ENCODE results near the gene LRRN4.

The LRRN4 gene

DNA sequence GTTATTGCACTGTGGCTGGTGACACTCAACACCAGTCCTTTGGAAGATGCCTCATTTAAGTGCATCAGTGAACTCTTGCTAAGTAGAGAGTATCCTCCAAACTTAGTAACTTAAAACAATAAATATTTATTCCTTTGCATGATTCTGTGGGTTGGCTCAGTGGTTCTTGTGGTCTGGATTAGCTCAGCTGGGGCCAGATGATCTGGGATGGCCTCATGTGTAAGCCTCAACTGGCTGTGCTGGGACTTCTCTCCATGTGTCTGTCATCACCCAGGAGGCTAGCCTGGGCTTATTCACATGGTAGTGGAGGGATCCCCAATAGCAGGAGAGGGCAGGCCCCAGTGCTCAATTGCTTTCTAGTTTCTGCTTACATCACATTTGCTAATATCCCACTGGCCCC lies 8.3 kb downstream of the LRRN4 start:
- TF ChIP-seq, protein P1, sequence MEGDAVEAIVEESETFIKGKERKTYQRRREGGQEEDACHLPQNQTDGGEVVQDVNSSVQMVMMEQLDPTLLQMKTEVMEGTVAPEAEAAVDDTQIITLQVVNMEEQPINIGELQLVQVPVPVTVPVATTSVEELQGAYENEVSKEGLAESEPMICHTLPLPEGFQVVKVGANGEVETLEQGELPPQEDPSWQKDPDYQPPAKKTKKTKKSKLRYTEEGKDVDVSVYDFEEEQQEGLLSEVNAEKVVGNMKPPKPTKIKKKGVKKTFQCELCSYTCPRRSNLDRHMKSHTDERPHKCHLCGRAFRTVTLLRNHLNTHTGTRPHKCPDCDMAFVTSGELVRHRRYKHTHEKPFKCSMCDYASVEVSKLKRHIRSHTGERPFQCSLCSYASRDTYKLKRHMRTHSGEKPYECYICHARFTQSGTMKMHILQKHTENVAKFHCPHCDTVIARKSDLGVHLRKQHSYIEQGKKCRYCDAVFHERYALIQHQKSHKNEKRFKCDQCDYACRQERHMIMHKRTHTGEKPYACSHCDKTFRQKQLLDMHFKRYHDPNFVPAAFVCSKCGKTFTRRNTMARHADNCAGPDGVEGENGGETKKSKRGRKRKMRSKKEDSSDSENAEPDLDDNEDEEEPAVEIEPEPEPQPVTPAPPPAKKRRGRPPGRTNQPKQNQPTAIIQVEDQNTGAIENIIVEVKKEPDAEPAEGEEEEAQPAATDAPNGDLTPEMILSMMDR (IDR thresholded peaks at IDR 0.05; ENCODE audit: control insufficient read depth, insufficient read depth, low read depth, low read length, missing control alignments): no peak
- no peak overlapping the region for H3K4me3 ChIP-seq (ENCODE audit: control insufficient read depth, low read depth, low read length)
- no peak for DNase-seq (ENCODE audit: low read depth)

DNA sequence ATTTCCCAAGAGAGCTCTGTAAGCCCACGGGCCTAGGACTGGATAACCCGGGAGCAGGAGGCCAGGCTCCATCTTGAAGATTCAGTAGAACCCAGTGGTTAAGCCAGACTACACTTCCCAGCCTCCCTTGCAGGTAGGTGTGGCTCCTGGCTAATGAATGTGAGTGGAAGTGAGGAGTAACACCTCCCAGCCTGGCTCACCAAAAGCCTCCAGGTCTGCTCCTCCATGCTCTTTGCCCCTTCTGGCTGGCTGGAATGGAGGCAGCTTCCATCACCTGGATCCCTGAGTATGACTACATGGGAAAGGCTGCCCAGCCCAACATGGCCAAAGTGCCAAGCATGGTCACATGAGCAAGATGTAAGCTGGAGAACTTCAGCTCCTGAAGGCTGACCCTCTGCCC lies 9.7 kb downstream of the LRRN4 start:
- H3K4me3 ChIP-seq (ENCODE audit: control insufficient read depth, low read depth, low read length): no peak overlapping the region
- TF ChIP-seq, protein P1 (IDR thresholded peaks at IDR 0.05; ENCODE audit: control insufficient read depth, insufficient read depth, low read depth, low read length, missing control alignments): no peak
- DNase-seq (ENCODE audit: low read depth): no peak

DNA sequence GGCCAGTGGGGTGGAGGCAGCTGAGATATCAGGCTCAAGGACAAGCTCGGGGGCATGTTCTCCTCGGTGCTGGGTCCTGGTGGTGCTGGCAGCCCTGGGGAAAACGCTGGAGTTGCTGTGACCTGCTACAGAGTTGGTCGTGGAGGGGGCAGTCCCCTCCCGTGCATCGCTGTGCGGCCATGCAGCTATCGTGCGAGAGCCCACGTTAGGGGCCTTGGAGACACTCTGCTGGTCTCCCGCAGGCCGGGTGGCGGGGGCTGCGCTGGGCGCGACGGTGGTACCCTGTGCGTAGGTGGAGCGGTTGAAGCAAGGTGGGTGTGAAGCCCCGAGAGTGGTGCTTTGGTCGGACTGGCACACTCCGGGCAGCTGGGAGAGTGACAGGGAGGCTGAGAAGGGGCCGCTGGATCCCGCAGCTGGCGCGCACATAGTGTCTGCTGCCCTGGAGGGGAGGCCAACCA lies 12.0 kb downstream of the LRRN4 start:
- TF ChIP-seq, protein P1 (IDR thresholded peaks at IDR 0.05; ENCODE audit: control insufficient read depth, insufficient read depth, low read depth, low read length, missing control alignments): no peak
- DNase-seq (ENCODE audit: low read depth): no peak
- no peak overlapping the region for H3K4me3 ChIP-seq (ENCODE audit: control insufficient read depth, low read depth, low read length)

DNA sequence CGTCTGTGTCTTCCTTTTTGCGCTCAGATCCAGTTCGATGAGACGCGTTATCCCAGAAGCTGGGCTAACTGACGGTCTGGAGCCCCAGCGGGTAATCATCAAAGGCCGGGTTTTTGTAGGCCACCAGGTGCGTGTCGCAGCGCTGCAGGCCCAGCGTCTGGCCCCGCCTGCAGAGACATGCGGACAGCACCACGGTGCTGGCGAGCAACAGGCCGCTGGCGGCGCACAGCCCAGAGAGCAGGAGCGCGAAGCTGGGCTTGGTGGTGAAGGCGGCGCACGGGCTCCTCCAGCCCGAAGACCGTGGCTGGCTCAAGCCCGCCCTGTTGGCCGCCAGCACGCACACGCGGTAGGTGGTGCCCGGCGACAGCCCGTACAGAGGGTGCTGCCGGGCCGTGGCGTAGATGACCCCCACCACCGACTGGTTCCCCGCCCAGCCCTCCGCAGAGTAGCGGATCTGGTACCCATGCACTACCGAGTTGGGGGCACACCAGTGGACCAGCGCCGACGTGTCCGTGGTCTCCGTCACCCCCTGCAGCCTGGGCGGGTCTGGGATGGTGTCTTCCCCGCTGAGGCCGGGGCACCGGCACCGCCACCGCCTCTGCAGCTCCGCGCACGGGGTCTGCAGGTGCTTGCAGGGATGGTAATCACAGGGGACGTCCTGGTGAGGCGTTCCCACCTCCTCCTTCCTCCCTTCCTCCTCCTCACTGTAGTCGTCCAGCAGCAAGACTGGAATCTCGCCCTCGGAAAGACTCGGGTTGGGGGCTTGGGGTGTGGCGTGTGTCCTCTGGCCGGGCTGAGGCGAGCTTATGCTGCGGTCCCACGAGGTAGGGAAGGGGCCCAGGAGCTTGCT lies 12.7 kb downstream of the LRRN4 start:
- no peak overlapping the region for H3K4me3 ChIP-seq (ENCODE audit: control insufficient read depth, low read depth, low read length)
- DNase-seq (ENCODE audit: low read depth): no peak
- TF ChIP-seq, protein P1 (IDR thresholded peaks at IDR 0.05; ENCODE audit: control insufficient read depth, insufficient read depth, low read depth, low read length, missing control alignments): no peak

DNA sequence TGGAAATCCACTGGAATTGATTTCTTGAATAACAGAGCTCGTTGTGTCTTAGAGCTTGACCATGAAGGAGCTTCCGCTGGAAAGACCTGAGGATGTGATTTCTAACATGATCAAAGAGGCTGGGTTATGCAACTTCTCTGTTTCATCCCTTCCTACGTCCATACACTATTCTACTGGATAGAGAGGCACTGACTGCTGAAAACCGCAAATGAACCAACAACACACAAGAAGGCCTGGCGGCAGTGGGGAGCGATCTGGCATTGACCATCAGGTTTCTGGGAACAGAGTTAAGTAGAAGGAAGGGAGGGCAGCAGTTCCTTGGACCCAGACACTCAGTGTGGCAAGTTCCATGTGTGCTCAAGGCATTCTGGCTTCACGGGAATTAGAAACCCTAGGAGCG lies 13.3 kb downstream of the LRRN4 start:
- TF ChIP-seq, protein P1 (IDR thresholded peaks at IDR 0.05; ENCODE audit: control insufficient read depth, insufficient read depth, low read depth, low read length, missing control alignments): no peak
- H3K4me3 ChIP-seq (ENCODE audit: control insufficient read depth, low read depth, low read length): no peak overlapping the region
- no peak for DNase-seq (ENCODE audit: low read depth)

DNA sequence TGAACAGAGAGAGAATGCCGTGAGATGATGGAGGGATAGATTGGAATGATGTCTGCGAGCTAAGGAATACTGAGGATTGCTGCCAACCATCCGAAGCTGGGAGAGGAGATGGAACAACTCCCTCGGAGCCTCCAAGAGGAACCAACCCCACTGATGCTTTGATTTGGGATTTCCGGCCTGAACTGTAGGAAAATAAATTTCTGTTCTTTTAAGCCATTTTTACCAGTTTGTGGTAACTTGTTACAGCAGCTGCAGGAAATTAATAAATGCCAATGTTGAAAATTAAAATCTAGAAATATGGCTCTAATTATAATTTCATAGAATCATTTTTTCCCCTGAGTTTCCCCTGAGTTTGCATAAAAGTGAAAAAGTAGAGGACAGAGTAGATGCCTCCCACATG lies 14.1 kb downstream of the LRRN4 start:
- no peak for DNase-seq (ENCODE audit: low read depth)
- TF ChIP-seq, protein P1 (IDR thresholded peaks at IDR 0.05; ENCODE audit: control insufficient read depth, insufficient read depth, low read depth, low read length, missing control alignments): no peak

More for the DNA sequence above, 14.1 kb downstream of the LRRN4 start:
- no peak overlapping the region for H3K4me3 ChIP-seq (ENCODE audit: control insufficient read depth, low read depth, low read length)
